Inferior parietal cortex (tissue), 1 donor: ENCODE data around the gene EIF3F.
A peak's percentile ranks its signal among the peaks of the same experiment; 100 is the strongest.

ENCODE experiments used
- DNase-seq: peaks from one replicate; pipeline ENCODE4 v3.0.0-alpha.2; 2016; ENCODE audit errors: extremely low spot score

The EIF3F gene

DNA sequence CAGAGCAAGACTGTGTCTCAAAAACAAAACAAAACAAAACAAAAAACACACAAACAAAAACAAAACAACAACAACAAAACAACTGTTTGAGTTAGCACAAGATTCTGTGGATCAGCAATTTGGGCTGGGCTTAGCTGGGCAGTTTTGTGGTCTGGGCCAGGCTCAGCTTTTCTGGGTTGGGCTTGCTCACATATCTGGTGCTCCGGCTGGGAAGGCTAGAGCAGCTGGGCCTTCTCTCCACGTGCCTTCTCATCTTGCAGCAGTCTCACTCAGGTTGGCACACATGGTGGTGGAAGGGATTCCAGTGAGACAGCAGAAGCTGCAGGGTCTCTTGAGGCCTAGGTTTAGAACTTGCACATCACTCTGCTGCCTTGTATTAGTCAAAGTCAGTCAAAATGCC is 35.7 kb downstream of the EIF3F start:
- DNase-seq, result no peak

DNA sequence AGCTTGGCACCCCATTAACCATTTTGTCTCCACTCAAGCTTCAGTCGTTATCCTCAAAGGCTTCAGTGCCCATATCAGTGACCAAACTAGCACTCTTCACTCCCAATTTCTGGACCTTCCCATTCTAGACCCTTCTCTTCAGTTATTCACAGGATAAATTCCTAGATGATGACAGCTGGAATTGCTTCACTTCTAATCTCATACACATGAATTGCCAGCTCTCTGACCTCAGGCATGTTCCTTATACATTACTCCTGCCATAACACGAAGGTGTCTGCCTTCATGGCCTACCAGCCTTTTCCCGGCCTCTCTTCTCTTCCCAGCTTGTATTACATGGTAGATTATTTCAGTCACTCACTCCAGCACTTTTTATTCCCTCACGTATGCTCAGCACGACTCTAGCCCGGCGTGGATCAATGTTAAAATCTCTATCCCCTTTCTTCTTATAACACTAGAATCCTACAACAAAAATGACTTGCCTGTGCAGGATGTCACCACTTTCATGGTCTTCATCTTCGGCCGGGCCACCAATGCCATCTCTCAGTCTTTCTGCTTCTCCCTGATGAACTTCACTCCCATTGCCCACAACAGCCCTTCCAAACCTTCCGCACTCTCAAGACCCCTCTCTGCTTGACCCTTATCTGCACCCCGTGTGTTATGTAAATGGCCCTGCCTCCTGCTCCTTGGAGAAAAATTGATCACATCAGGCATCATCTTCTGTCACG is 36.9 kb downstream of the EIF3F start:
- no peak for DNase-seq

DNA sequence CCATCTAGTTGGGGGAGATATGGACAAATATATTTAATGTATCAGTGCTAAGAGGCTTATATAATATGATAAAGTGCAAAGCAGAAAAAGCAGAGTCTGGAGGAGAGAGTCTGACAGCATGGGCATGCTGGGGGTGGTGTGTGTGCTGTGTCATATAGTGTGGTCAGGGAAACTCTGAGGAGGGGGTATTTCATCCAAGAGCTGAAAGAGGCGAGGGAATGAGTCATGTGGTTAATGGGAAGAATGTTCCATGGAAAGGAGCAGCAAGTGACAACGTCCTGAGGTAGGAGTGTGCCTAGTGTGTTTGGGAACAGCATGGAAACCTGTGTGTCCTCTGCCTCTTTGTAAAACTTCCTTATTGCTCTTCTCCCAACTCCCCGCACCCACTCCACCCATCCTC is 38.0 kb downstream of the EIF3F start:
- no peak for DNase-seq

DNA sequence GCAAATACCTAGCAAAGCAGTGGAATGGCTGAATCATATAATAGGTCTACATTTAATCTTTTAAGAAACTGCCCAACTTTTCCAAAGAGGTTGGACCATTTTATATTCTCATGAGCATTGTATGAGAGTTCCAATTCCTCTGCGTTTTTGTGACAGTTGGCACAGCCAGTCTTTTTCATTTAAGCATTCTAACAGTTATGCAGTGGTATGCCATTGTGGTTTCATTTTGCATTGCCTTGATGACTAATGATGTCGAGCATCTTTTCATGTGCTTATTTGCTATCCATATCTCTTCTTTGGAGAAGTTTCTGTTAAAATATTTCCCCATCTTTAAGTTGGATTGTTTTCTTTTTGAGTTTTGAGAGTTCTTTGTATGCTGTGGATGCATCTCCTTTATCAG is 38.7 kb downstream of the EIF3F start:
- no peak for DNase-seq

DNA sequence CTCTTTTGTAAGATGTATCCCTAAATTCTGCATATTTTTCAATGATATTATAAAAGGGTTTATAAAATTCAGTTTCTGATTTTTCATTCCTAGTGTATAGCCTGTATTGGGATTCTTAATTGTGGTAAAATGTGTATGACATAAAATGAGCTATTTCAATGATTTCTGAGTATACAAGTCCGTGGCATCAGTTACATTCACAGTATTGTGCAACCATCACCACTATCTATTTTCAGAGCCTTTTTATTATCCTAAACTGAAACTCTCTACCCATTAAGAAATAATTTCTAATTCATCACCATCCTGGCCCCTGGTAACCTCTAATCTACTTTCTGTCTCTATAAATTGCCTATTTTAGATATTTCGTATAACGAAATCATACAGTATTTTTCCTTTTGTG is 39.8 kb downstream of the EIF3F start:
- DNase-seq, result no peak

DNA sequence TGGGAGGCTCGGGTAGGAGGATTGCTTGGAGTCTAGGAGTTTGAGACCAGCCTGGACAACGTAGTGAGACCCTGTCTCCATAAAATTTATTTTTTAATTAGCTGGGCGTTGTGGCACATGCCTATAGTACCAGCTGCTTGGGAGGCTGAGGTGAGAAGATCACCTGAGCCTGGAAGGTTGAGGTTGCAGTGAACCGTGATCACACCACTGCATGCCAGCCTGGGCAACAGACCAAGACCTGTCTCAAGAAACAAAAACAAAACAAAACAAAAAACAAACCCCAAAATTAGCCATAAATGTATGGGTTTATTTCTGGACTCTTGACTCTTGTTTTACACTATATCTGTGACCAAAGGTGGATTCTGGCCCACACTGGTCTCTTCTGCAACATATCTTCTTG is 41.6 kb downstream of the EIF3F start:
- no peak for DNase-seq

DNA sequence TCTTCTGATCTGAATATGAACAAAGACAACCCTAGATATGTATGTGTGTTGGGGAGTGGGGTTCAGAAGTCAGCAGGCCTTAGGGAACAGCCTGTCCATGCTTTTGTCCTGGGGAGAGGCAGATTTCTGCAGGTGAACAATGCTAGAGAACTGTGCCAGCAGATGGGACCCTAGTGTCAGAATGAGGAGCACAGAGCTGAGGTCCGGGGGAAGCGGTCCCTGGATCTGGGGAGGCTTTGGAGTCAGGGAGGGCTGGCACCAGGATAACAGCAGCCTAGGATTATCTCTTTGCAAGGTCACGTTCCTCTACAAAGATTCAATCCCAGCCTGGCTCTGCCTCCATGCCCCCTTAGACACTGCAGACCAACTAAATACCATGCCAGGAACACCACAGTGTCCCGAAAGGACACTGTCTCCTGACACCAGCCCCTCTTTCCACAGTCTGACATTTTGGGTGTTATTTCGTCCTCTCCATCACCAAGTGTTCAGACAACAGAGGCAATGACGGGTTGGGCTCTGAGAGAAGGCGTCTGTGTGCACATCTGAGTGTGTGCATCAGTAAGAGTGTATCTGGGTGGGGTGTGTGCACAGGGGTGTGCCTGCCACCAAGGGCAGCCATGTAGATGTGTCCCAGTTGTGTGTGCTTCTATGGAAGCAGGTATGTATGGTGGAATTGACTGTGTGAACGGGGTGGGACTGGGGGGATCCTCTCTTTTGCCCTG is 43.5 kb downstream of the EIF3F start:
- no peak for DNase-seq

DNA sequence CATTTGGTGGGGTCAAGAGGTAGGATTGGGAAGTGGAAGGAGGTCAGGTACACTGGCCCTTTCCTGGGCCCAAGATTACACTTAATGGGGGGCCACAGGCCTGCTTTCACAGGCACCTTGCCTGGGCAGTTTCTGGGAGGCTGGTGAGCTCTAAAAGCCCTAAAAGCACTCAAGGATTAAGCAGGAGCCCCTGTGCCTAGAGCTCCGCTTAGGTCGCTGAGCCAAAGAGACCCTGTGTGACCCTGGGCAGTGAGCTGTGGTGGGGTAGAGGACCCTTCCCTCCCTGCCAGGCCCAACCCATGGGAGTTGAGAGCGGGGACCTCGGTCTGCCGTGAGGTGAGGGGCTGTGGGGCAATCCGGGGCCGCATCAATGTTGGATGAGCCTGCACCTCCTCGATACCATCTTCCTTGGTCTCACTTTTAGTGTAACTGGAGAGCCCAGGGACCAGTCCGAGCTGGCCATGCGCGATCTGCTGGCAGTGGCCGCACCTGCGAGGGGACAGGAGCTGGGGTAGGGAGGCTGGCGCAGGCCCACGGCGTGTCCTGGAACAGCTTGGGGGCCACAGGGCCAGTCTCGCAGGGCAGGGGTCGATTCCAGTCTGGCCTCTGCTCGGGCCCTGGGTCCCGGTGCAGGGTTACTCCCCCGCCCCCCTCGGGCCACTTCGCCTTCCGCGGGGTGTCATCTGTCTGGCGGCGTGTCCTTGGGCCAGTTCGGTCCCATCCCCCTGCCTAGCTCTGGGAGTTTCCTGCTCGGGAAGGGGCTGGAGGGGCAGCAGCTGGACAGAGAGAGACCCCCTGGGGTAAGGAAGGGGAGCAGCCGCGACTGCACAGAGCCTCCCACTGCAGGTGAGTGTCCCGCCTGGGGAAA is 44.3 kb downstream of the EIF3F start:
- DNase-seq, result no peak

DNA sequence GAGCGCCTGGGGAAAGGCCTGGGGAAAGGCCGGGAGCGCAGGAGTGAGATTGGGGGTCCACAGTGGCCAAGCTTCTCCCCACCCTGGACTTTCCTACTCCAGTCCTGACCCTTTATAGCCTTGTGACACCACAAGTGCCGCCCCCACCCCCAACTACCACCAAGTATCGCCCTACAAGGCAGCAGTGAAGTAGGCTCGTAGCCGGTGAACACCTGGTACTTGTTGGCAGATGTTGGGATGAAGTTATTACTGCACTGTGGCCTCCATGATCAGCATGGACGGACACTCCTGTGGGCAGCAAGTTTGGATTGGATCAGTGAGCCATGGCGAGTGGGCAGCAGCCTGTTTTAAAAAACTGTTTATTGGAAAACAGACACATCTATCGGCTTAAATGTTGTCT is 45.0 kb downstream of the EIF3F start:
- no peak for DNase-seq

DNA sequence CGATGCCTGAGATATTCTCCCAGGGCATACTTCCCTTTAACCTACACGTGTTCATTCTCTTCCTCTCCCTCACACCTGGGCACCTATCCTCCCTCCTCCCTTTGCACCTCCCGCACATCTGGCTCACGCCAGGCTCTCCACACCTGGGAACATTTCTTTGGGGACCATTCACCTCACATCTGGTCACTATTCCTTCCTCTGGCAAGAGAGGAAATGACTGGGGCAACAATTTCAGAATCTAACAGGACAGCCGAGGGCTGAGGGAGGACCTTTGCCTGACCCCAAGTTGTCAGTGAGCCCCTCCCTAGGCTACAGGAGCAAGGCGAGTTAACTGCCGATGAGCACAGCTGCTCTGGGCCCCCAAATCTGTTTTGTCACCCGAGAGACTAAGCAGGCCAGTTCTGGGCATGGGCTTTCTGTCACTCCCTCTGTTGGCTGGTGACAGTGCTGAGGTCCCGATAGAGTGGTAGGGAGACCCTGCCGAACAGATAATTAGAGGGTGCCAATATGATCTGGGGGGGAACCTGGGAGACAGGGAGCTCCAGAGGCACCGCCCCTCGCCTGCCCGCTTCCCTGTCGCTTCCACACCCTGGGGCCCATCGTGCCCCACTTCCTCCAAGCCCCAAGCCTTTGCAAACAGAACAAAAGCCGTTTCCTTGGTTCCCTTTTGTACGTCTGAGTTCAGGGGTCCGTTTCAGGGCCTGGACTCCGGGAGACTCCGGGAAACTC is 45.6 kb downstream of the EIF3F start:
- no peak for DNase-seq

DNA sequence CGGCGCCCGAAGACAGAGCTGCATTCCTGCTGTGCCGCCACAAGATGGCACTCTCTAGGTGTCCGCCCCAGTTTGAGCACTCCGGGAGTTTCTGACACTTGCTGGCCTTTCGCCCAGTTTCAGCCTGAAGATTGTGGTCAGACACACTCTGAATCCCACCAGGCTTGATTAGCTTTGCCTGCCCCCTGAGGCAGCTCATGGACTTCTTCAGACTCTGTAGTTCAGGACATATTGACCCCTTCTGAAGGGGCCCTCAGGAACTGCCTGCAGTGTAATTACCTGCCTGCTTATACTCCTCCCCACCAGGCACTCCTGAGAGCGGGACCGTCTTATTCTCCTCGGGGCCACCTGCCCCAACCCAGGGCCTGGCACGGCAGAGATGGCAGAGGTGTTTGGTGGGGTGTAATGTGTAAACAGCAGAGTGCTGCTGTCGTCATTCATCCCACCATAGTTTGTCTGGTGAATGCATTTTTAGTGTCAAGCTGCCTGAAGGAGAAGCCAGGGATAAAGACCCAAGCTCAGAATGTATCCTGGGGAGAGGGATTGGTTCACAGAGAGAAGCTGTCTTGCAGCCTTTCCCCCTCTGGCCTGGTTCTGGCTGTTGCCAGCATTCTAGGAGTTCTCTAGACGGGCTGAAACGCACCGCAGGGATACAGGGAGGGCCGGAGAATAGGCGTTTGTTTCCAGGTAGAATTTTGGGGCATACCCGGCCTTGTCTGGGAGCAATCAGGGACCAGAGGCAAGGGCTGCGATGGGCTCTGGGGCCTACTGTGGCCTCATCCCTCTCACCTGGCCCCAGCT is 46.4 kb downstream of the EIF3F start:
- peak; percentile 78 for DNase-seq

DNA sequence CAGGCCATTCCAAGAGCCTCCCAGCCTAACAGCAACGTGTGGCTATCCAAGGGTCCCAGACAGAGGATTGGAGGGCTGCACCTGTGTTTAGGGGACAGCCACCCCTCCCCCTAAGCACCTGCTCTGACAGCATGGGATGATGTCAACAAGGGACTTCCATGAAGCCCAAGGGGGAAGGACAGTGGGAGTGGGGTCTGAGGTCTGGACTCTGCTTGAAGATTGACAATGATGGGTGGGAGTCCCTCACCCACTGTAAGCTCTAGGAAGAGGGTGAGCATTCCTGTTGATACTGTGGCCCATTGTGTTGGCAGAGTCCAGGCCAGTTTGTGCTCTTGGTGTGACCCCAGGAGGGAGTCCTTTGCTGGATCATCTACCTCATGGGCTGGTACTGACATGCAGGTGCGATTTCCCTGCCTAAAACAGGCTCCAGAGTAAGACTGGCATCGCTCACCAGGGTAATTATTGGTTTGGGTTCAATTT is 47.0 kb downstream of the EIF3F start:
- DNase-seq, result no peak

DNA sequence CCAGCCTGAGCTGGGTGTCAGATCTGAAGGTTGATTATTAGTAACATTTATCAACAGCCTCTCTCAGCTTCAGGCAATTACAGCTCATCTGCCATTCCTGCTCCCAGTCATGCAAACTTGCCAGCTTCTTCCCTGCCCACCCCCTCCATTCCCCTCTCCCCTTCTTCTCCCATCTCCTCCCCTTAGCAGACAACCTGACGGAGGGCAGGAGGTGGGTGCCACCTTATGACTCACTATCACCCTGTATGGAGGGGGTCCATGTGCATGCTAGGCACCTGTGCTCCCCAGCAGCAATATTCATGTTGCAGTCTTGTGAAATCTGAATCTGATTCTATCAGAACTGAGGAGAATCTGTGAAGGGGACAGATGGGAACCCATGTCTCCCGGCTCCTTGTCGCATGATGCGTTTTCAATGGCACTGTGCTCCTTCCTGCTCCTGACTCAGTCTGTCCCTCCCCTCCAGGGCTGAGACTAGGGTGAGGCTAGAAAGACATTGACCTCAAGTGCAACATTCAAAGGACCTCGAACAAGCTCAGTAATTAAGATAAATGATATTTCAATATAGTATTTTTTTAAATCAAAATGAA is 47.6 kb downstream of the EIF3F start:
- no peak for DNase-seq

DNA sequence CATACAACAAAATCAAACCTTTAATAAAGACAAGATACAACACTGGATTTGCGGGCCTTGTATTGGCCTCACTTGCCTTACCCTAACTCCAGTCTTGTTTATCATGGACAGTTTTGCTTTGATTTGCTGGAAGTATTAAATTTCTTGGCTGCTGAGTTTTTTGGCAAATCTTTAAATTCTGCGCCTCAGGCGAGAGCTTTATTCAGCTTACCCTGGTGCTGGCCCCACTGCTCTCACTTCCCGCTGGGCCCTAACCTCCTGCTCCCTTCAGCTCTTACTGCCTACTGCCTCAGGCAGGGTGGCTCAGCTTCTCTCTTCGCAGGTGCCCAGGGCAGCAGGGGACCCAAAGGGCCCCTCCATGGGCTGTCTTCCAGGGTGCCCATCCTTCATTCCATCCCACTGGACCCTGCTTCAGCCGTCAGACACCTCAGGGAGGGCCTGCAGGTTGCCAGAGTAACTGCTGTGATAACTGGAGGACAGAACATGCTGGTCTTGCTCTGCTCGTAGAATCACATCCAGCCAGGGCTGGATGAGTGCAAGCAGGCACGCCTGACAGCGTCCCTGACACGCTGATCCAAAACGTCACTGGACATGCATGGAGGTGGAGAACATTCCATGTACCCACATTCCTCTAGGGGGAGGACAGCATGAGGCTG is 48.2 kb downstream of the EIF3F start:
- no peak for DNase-seq

DNA sequence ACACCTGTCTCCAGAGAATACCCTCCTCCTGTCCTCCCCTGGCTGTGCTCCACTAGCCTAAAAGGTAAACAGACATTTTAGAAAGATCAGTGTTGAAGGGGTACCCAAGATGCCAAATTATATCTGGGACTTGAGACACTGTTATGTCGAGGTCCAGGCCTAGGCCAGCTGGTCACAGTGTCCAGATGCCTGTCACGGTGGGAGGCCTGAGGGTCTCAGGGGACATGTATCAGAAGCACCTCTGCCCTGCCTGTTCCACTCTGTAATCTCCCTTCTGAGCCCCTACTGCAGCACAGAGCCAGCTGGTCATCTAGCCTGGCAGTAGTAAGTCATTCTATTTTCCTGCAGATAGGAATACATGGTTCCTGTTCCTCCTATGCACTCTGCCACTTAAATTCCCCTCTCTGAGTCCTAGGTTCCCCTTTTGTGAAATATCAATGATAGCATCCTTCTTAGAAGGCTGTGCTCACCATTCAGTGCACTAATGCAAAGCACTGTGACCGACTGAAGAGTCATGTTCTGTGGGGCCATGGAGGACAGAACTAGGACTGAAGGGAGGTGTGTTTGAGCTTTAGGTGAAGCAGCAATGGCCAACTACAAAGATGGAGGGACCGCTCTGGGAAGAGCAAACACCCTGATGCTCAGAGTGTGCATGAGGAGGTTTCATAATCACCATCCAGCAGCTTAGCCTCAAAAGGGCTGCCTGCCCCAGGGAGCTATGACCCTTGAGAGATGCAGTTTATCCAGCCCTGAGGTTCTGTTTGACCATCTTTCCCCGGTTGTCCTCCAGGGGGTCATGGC is 49.1 kb downstream of the EIF3F start:
- DNase-seq, result no peak

DNA sequence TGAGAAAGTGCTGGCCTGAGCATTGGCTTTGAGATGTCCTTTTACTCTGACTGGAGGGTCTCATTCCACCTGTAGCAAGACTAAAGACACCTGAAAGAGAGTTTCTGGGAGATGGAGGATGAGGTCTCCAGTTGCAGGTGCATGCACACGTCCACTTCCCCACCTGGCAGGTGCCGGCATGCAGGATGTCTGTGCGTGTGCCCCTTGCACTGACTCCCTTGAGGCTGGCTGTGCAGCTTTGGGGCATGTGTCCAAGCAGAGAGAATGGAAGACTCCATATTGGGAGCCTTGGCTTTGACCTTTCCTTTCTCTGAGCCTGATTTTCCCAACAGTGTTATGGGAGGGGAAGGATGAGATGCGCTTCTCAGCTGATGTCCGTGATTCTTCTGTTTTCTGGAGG is 49.8 kb downstream of the EIF3F start:
- DNase-seq, result no peak

DNA sequence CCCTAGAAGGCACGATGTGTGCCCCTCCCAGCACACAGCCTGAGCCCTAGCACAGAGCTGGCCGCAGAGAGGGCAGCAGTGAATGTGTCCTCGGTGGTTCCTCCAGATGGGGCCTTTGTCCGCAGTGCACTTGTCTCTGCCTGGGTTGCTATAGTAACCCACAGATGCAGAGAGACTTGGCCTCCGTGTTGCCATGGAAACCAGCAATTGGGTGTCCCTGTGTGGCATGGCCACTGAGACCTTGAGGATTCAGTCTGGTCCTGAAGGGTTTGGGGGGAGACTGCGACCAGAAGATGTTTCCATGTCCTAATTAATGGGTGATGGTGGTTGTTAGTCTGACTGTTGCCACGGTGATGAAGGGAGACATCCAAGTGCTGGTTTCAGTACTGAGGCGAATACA is 51.3 kb downstream of the EIF3F start:
- peak; percentile 47 for DNase-seq

DNA sequence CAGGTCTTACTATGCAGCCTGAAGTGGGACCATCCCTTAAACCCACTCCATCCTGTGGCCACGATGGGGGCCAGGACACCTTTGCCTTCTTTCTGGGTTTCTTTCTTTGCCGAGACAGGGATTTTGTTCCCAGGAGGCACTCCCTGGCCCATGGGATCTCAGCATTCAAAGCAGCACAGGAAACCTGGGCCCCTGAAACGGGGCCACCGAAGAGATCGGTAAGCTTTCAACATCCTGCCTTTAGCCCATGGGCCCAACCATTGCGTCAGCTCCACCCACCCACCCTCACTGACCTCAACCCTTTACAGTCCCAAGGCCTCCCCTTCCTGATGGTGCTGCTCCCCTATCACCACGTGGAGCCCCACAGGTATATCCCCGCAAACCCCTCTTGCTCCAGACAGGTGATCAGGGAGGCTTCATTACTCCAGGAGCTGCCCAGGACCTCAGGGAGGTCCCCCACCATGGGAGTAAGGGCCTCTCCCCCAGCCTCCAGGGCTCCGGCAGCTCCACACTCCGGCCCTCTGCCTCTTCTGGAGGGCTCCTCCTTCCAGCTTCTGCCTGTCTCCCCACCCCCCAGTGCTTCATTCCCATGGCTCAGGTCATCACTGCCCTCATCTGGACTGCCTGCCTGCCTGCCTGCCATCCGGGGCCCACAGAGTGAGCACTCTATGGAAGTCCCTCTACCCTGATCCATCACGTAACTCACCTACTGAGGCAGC is 51.8 kb downstream of the EIF3F start:
- no peak for DNase-seq
